GM19023 (cell line): Measurements from ENCODE around the gene BICD1.
A peak's percentile ranks its signal among the peaks of the same experiment; 100 is the strongest.
"Not testable (repeated sequence)": the region's sequence is repeated elsewhere in the genome, so short reads cannot be mapped to it uniquely, and the experiment has no call there.

Source experiments
- ATAC-seq: cut with Tn5 transposase; IDR thresholded peaks from one replicate; pipeline ENCODE4 v1.9.1; 2021; ENCODE audit warnings: mild to moderate bottlenecking, moderate library complexity; ENCODE audit not compliant: unreplicated experiment

The BICD1 gene

GRCh38 chr12:32272465-32272864 lies 165.8 kb downstream of the BICD1 start:
- no peak for ATAC-seq

- ATAC-seq = peak; percentile 42
These were observed 166.4 kb downstream of the BICD1 start for GRCh38 chr12:32273063-32273522.

- ATAC-seq = peak; percentile 86
These were observed 167.1 kb downstream of the BICD1 start for GRCh38 chr12:32273712-32274111.

- ATAC-seq = no peak
These were observed 168.0 kb downstream of the BICD1 start for GRCh38 chr12:32274665-32275064.

- ATAC-seq = not testable (repeated sequence)
These were observed 168.9 kb downstream of the BICD1 start for GRCh38 chr12:32275520-32275919.

- ATAC-seq = no peak
These were observed 171.1 kb downstream of the BICD1 start for GRCh38 chr12:32277774-32278173.

GRCh38 chr12:32281098-32281497 lies 174.5 kb downstream of the BICD1 start:
- no peak for ATAC-seq

- ATAC-seq = no peak
These were observed 177.9 kb downstream of the BICD1 start for GRCh38 chr12:32284561-32284960.

GRCh38 chr12:32285021-32285420 lies 178.4 kb downstream of the BICD1 start:
- no peak for ATAC-seq

GRCh38 chr12:32285489-32285888 lies 178.8 kb downstream of the BICD1 start:
- no peak for ATAC-seq

GRCh38 chr12:32290411-32290810 lies 183.8 kb downstream of the BICD1 start:
- no peak for ATAC-seq

- no peak for ATAC-seq
These were observed 185.5 kb downstream of the BICD1 start for GRCh38 chr12:32292151-32292550.

- ATAC-seq = no peak
These were observed 187.3 kb downstream of the BICD1 start for GRCh38 chr12:32293808-32294419.

- ATAC-seq = no peak
These were observed 189.9 kb downstream of the BICD1 start for GRCh38 chr12:32296567-32296966.

- no peak for ATAC-seq
These were observed 192.3 kb downstream of the BICD1 start for GRCh38 chr12:32298917-32299316.

- ATAC-seq = no peak
These were observed 194.6 kb downstream of the BICD1 start for GRCh38 chr12:32301216-32301615.

- ATAC-seq = peak; percentile 91
These were observed 195.8 kb downstream of the BICD1 start for GRCh38 chr12:32302218-32303173.

GRCh38 chr12:32303174-32303549 lies 196.5 kb downstream of the BICD1 start:
- no peak for ATAC-seq

GRCh38 chr12:32305163-32305562 lies 198.5 kb downstream of the BICD1 start:
- no peak for ATAC-seq

- ATAC-seq = no peak
These were observed 200.7 kb downstream of the BICD1 start for GRCh38 chr12:32307326-32307725.

GRCh38 chr12:32309811-32310736 lies 203.4 kb downstream of the BICD1 start:
- no peak for ATAC-seq
